Vagina (tissue), 2 donors: ENCODE measurements around the gene TLCD3B.

Experiments used
- POLR2A ChIP-seq, 2 donors: fragments of 450-650 bp; IDR thresholded peaks; one replicate each; pipeline ENCODE4 v1.6.1; 2017; ENCODE audit warnings: antibody characterized with exemption in 2 of 2, mild to moderate bottlenecking in 2 of 2, moderate library complexity in 2 of 2
- POLR2AphosphoS5 ChIP-seq, 2 donors: sonication (generic); formaldehyde crosslinking; IDR thresholded peaks; one replicate each; pipeline ENCODE4 v1.9.0; 2017; ENCODE audit warnings: antibody characterized with exemption in 2 of 2, mild to moderate bottlenecking in 2 of 2, low read depth in 1 of 2; ENCODE audit not compliant: insufficient read depth in 1 of 2
- TF ChIP-seq, protein P1 (sequence below), 3 experiments: fragments of 450-650 bp in 2 of 3; fragments of 200-600 bp in 1 of 3; sonication (generic) in 1 of 3; IDR thresholded peaks; one replicate each; pipeline ENCODE4 v1.5.1; 2017 to 2019; ENCODE audit warnings: antibody characterized with exemption in 3 of 3, mild to moderate bottlenecking in 2 of 3, moderate library complexity in 2 of 3

DNA sequence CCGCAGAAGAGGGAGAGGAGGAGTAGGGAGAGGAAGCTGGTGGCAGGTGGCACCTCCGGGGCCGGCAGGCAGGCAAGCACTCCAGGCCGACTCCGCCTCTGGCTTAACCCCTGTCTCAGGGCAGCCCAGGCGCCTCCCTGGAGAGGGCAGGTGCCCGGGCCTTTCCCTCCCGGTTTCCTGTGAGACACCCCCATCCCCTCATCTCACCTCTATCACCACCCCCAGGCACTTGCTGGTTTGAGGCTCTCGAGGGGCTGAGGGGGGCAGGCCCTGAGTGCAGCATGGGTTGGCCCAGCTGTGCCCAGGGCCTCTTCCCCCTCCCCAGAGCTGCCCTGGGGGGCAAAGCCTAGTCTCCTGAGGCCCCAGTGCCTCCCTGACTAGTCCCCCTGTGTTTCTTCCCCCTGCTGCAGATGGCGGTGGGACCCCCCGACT, 26.2 kb downstream of the TLCD3B start:
- TF ChIP-seq, protein P1, sequence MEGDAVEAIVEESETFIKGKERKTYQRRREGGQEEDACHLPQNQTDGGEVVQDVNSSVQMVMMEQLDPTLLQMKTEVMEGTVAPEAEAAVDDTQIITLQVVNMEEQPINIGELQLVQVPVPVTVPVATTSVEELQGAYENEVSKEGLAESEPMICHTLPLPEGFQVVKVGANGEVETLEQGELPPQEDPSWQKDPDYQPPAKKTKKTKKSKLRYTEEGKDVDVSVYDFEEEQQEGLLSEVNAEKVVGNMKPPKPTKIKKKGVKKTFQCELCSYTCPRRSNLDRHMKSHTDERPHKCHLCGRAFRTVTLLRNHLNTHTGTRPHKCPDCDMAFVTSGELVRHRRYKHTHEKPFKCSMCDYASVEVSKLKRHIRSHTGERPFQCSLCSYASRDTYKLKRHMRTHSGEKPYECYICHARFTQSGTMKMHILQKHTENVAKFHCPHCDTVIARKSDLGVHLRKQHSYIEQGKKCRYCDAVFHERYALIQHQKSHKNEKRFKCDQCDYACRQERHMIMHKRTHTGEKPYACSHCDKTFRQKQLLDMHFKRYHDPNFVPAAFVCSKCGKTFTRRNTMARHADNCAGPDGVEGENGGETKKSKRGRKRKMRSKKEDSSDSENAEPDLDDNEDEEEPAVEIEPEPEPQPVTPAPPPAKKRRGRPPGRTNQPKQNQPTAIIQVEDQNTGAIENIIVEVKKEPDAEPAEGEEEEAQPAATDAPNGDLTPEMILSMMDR (IDR thresholded peaks at IDR 0.05), result no peak
- TF ChIP-seq POLR2A (IDR thresholded peaks at IDR 0.05) (no peak), POLR2AphosphoS5 (IDR thresholded peaks at IDR 0.05; ENCODE audit: insufficient read depth in 1 of 2, low read depth in 1 of 2) (no peak)
